Mesodermal cell (in vitro differentiated cells): ENCODE results near the gene PLEKHM3.
"Not testable (repeated sequence)": the region's sequence is repeated elsewhere in the genome, so short reads cannot be mapped to it uniquely, and the experiment has no call there.

Experiments
- H3K27ac ChIP-seq: 2 replicates; pipeline ENCODE4 v1.7.0; 2013; ENCODE audit warnings: mild to moderate bottlenecking, low read depth, low read length, moderate library complexity; ENCODE audit not compliant: severe bottlenecking
- H3K36me3 ChIP-seq: 2 replicates; pipeline ENCODE4 v1.7.1; 2013; ENCODE audit warnings: mild to moderate bottlenecking, low read length, moderate library complexity; ENCODE audit not compliant: control insufficient read depth, insufficient read depth
- H3K4me1 ChIP-seq: one replicate; pipeline ENCODE4 v1.7.1; 2013; ENCODE audit warnings: mild to moderate bottlenecking, low read length; ENCODE audit not compliant: insufficient read depth, control insufficient read depth, poor library complexity, severe bottlenecking
- H3K4me3 ChIP-seq: 2 replicates; pipeline ENCODE4 v1.7.0; 2013; ENCODE audit warnings: low read length, control low read depth, mild to moderate bottlenecking; ENCODE audit not compliant: insufficient read depth, poor library complexity, severe bottlenecking; ENCODE audit errors: extremely low read depth
- H3K9me3 ChIP-seq: 2 replicates; pipeline ENCODE4 v1.7.1; 2013; ENCODE audit warnings: mild to moderate bottlenecking, low read length, moderate library complexity; ENCODE audit not compliant: control insufficient read depth
- WGBS, 2 experiments: methylation state at CpG; one replicate each; pipeline ENCODE4 v1.1.5; 2013; ENCODE audit warnings: missing lambda C conversion rate in 2 of 2; ENCODE audit not compliant: insufficient coverage in 2 of 2; 5-methylcytosine and 5-hydroxymethylcytosine counted together

The PLEKHM3 gene

DNA sequence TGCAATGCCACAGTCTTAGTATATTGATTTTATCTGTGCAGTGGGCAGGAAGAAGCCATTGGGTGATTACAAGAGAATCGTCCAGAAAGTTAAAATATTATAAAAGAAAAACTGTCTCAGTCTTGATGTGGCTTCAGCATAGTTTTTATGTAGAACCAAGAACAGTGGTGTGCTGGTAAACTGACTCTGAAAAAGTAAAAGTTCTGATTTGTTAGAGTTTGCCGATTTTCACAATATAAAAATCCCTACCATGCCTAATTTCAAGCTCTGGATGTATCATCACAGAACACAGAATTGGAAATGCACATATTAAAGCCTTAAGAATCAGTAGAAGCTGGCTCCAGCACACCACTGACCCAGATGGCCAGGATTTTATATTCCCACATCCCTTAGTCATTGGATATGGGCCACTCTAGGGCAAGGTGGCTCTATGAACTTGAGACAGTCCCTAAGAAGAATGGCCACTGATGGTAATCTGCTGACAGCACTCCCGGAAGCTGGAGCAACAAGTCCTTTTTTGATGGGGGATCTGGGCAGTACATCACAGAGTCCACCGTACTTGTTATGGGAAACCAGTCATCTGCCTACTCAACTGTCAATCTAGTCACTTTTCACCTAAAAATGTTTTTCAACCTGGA is 9.3 kb upstream of the PLEKHM3 start:
- H3K4me1 ChIP-seq = peaks cover 5% of the 10 kb centered on the region
- 80 to 100% methylated on average over 1 to 2 of the region's 4 CpGs for WGBS, 2 experiments
- no peaks in the 10 kb centered on the region for H3K36me3 ChIP-seq
- no peaks in the 10 kb centered on the region for H3K9me3 ChIP-seq
- no peak overlapping the region for H3K4me3 ChIP-seq
- H3K27ac ChIP-seq = no peak overlapping the region

GRCh38 chr2:208033701-208034502 is 8.6 kb upstream of the PLEKHM3 start:
- no peak overlapping the region for H3K4me3 ChIP-seq
- H3K27ac ChIP-seq = no peak overlapping the region
- WGBS, 2 experiments = 61 to 87% methylated on average over 2 to 3 of the region's 4 CpGs
- no peaks in the 10 kb centered on the region for H3K36me3 ChIP-seq
- H3K9me3 ChIP-seq = no peaks in the 10 kb centered on the region
- peaks cover under 1% of the 10 kb centered on the region for H3K4me1 ChIP-seq

DNA sequence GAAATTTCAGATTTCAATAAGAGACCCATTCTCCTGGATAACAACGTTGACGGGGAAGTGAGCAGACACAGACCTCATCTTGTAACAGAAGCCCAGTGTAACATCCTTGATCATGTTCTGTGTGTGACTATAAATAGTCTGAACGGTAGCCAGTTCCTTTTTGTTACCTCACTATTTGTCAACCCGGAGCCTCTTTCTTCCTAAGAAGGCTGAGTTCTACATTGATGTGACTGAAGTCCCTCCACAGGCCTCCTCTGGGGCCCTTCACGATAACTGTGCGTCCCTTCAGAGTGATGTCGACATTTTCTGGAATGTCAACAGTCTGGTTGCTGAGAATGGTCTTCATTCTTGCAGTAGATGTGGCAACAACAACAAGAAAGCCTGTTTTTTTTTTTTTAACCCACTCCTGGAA is 6.3 kb upstream of the PLEKHM3 start:
- Histone ChIP-seq H3K4me1 (no peaks in the 10 kb centered on the region), H3K36me3 (no peaks in the 10 kb centered on the region), H3K27ac (no peak overlapping the region), H3K4me3 (no peak overlapping the region), H3K9me3 (no peaks in the 10 kb centered on the region)
- 78 to 85% methylated on average over 3 to 7 of the region's 7 CpGs for WGBS, 2 experiments

- Histone ChIP-seq H3K36me3 (no peaks in the 10 kb centered on the region), H3K9me3 (no peaks in the 10 kb centered on the region), H3K27ac (no peak overlapping the region), H3K4me1 (peaks cover 4% of the 10 kb centered on the region), H3K4me3 (no peak overlapping the region)
- WGBS, 2 experiments = 94% methylated on average over 7 to 8 of the region's 10 CpGs
These were observed 472 bp upstream of the PLEKHM3 start for GRCh38 chr2:208025814-208026184.

GRCh38 chr2:208024091-208024490 is 1.2 kb downstream of the PLEKHM3 start:
- Histone ChIP-seq H3K36me3 (no peaks in the 10 kb centered on the region), H3K4me3 (no peak overlapping the region), H3K4me1 (peaks cover 4% of the 10 kb centered on the region), H3K9me3 (no peaks in the 10 kb centered on the region), H3K27ac (no peak overlapping the region)
- WGBS, 2 experiments = no CpG with 5 or more reads among the region's 3 CpGs

DNA sequence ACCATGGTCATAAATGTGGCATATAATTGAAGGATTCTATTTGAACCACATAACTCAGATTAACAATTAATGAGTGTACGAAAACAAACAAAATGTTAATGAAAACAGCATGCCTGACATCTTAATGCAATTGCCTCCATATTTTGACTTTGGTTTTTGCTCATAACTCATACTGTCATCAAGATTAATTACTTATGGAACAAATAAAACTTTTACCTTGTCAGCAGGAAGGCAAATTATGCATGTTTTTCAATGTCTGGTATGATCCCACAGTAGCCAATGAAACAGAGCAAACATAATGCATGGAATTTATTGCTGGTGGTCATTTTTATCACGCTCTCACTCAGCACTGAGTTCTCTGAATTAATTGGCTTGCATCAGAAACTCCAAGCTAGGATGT is 5.1 kb downstream of the PLEKHM3 start:
- WGBS, 2 experiments = 100% methylated on average over 1 of the region's 2 CpGs; no CpG with 5 or more reads in 1 of the 2 experiments
- Histone ChIP-seq H3K27ac (no peak overlapping the region), H3K4me3 (no peak overlapping the region), H3K4me1 (no peaks in the 10 kb centered on the region), H3K36me3 (no peaks in the 10 kb centered on the region), H3K9me3 (no peaks in the 10 kb centered on the region)

DNA sequence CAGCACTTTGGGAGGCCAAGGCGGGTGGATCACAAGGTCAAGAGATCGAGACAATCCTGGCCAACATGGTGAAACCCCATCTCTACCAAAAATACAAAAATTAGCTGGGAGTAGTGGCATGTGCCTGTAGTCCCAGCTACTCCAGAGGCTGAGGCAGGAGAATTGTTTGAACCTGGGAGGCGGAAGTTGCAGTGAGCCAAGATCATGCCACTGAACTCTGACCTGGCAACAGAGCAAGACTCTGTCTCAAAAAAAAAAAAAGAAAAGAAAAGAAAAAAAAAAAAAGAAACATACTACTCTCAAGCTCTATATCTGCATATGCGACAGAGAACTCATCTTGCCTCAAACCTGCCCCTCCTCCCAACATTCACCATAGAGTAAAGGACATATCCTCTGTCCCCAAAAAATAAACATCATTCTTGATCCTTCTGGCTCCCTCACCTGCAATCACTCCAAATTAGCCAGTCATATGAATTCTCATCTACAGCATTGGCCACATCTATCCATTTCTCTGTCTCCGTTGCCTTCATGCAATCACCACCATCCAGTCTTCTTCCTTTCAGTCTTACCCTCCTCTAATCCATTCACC is 7.1 kb downstream of the PLEKHM3 start:
- H3K27ac ChIP-seq, H3K4me3 ChIP-seq, H3K9me3 ChIP-seq, H3K36me3 ChIP-seq, H3K4me1 ChIP-seq: not testable (repeated sequence)
- WGBS, 2 experiments = 95 to 96% methylated on average over 2 of the region's 5 CpGs

GRCh38 chr2:208017721-208018120 is 7.6 kb downstream of the PLEKHM3 start:
- H3K36me3 ChIP-seq = no peaks in the 10 kb centered on the region
- no peaks in the 10 kb centered on the region for H3K9me3 ChIP-seq
- 91 to 95% methylated on average over 5 of the region's 5 CpGs for WGBS, 2 experiments

DNA sequence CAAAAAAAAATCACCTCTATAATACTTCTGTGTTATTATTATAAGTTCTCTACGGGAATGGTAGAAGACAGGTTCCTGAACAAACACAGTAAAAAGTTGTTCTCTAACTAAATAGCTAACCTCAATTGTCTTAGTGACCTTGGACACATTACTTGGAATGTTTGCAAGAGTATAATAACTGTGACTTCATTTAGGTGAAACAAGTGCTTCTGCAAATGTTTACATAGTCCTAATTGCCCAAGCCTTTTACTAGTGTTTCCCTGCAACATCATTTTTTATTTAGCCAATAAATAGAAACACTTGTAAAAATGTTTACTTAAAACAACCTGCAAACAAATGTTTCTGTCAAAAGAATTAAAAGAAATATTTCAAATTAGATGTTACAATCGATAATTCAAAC is 9.9 kb downstream of the PLEKHM3 start:
- H3K4me3 ChIP-seq = no peak overlapping the region
- H3K4me1 ChIP-seq = peaks cover 2% of the 10 kb centered on the region
- no CpG with 5 or more reads among the region's 2 CpGs for WGBS, 2 experiments

More at GRCh38 chr2:208017721-208018120, 7.6 kb downstream of the PLEKHM3 start:
- H3K4me3 ChIP-seq = no peak overlapping the region
- peaks cover 2% of the 10 kb centered on the region for H3K4me1 ChIP-seq
- H3K27ac ChIP-seq = no peak overlapping the region

DNA sequence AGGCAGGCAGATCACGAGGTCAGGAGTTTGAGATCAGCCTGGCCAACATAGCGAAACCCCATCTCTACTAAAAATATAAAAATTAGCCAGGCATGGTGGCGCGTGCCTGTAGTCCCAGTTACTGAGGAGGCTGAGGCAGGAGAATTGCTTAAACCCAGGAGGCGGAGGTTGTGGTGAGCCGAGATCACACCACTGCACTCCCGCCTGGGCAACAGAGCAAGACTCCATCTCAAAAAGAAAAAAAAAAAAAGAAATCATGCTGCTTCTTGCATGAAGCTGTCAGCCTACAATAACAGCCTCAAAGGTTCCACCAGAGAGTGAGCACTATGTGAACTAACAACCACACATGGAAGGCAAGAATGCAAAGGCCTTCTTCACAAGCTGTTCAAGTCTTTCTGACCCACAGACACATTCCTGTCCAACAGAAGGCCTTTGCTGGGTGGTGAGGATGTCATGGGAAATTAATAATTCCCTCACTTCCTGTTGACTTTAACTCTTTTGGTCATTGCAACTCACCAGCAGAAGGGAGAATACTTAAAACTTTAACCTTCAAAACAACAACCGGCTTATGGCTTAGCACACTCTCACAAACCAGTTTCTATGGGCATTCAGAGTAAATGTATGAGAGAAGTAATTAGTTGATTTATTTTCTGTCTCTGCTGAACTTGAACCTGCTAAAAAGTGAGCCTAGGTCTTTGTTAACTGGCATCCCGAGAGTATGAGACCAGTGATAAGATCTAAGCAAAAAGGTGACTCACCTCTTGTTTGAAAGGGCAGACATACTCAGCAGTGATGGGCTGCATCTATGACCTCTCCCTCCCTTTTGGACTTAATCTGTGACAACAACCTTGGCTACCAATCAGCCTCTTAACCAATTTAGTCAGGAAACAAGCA is 11.8 kb downstream of the PLEKHM3 start:
- Histone ChIP-seq H3K27ac (no peak overlapping the region), H3K9me3 (no peaks in the 10 kb centered on the region), H3K4me3 (no peak overlapping the region), H3K4me1 (peaks cover 2% of the 10 kb centered on the region), H3K36me3 (no peaks in the 10 kb centered on the region)
- WGBS, 2 experiments = 60 to 80% methylated on average over 1 of the region's 9 CpGs

More for the DNA sequence above, 9.9 kb downstream of the PLEKHM3 start:
- Histone ChIP-seq H3K36me3 (no peaks in the 10 kb centered on the region), H3K9me3 (no peaks in the 10 kb centered on the region), H3K27ac (no peak overlapping the region)
